H9 (cell line): Measurements from ENCODE around the gene MAPK14. TPM values are rescaled to one million over a fixed set of nuclear protein-coding genes. Genes with fewer than 3 reads are reported as not detected.

Source experiments
- DNase-seq: peaks from one replicate; pipeline ENCODE4 v3.0.0-alpha.2; 2017
- H2AFZ ChIP-seq: one replicate; pipeline ENCODE4 v1.6.1; 2013; ENCODE audit warnings: mild to moderate bottlenecking, low read length, control low read depth, moderate library complexity
- H2AK5ac ChIP-seq: 2 replicates; pipeline ENCODE4 v1.6.1; 2013; ENCODE audit warnings: low read length, control low read depth, mixed read lengths; ENCODE audit not compliant: insufficient read length
- H2BK120ac ChIP-seq: one replicate; pipeline ENCODE4 v1.6.1; 2013; ENCODE audit warnings: low read depth, mild to moderate bottlenecking, low read length, control low read depth, inconsistent platforms; ENCODE audit not compliant: poor library complexity, severe bottlenecking
- H2BK12ac ChIP-seq: 2 replicates; pipeline ENCODE4 v1.6.1; 2013; ENCODE audit warnings: low read length, control low read depth, mixed read lengths, low read depth; ENCODE audit not compliant: insufficient read length
- H2BK15ac ChIP-seq: 2 replicates; pipeline ENCODE4 v1.6.1; 2013; ENCODE audit warnings: low read depth, low read length, control low read depth
- H2BK20ac ChIP-seq: one replicate; pipeline ENCODE4 v1.6.1; 2013; ENCODE audit warnings: low read depth, mild to moderate bottlenecking, low read length, control low read depth, inconsistent platforms; ENCODE audit not compliant: poor library complexity, severe bottlenecking
- H2BK5ac ChIP-seq: 2 replicates; pipeline ENCODE4 v1.6.1; 2013; ENCODE audit warnings: low read length, control low read depth, mixed read lengths; ENCODE audit not compliant: insufficient read length
- H3K14ac ChIP-seq: 2 replicates; pipeline ENCODE4 v1.6.1; 2013; ENCODE audit warnings: low read length, control low read depth; ENCODE audit not compliant: insufficient read depth
- H3K18ac ChIP-seq: 2 replicates; pipeline ENCODE4 v1.6.1; 2013; ENCODE audit warnings: low read depth, mild to moderate bottlenecking, mixed read lengths, low read length, control low read depth; ENCODE audit not compliant: insufficient read length
- H3K23ac ChIP-seq: 2 replicates; pipeline ENCODE4 v1.6.1; 2013; ENCODE audit warnings: low read length, control low read depth, mixed read lengths, low read depth; ENCODE audit not compliant: insufficient read length
- H3K23me2 ChIP-seq: 2 replicates; pipeline ENCODE4 v1.6.1; 2013; ENCODE audit warnings: low read depth, mild to moderate bottlenecking, mixed read lengths, low read length, control low read depth; ENCODE audit not compliant: insufficient read length, poor library complexity, severe bottlenecking
- H3K27ac ChIP-seq: 2 replicates; pipeline ENCODE4 v1.5.1; 2013; ENCODE audit warnings: low read length, control low read depth, mixed read lengths, low read depth; ENCODE audit not compliant: insufficient read length
- H3K27me3 ChIP-seq: 2 replicates; pipeline ENCODE4 v1.6.1; 2013; ENCODE audit warnings: low read length, control low read depth, inconsistent platforms; ENCODE audit not compliant: insufficient read depth
- H3K4ac ChIP-seq: 2 replicates; pipeline ENCODE4 v1.6.1; 2013; ENCODE audit warnings: low read depth, mild to moderate bottlenecking, control low read depth, inconsistent platforms, low read length, moderate library complexity
- H3K4me1 ChIP-seq: 2 replicates; pipeline ENCODE4 v1.6.1; 2013; ENCODE audit warnings: low read length, control low read depth, inconsistent platforms; ENCODE audit not compliant: insufficient read depth
- H3K4me2 ChIP-seq: 2 replicates; pipeline ENCODE4 v1.6.1; 2013; ENCODE audit warnings: low read length, control low read depth, mixed read lengths; ENCODE audit not compliant: insufficient read length, insufficient read depth
- H3K56ac ChIP-seq: 2 replicates; pipeline ENCODE4 v1.6.1; 2013; ENCODE audit warnings: low read depth, mild to moderate bottlenecking, mixed read lengths, low read length, control low read depth; ENCODE audit not compliant: insufficient read length
- H3K79me1 ChIP-seq: 2 replicates; pipeline ENCODE4 v1.6.1; 2013; ENCODE audit warnings: low read depth, mild to moderate bottlenecking, moderate library complexity, low read length, control low read depth, inconsistent platforms; ENCODE audit not compliant: insufficient read depth, poor library complexity, severe bottlenecking
- H3K79me2 ChIP-seq: 2 replicates; pipeline ENCODE4 v1.6.1; 2013; ENCODE audit warnings: low read length, control low read depth, inconsistent platforms; ENCODE audit not compliant: insufficient read depth
- H3K9ac ChIP-seq: 2 replicates; pipeline ENCODE4 v1.6.1; 2013; ENCODE audit warnings: low read length, control low read depth, mixed read lengths; ENCODE audit not compliant: insufficient read length; ENCODE audit errors: extremely low read depth
- H3K9me3 ChIP-seq: one replicate; pipeline ENCODE4 v1.6.1; 2013; ENCODE audit warnings: low read depth, low read length, inconsistent platforms; ENCODE audit not compliant: control insufficient read depth
- H3T11ph ChIP-seq: one replicate; pipeline ENCODE4 v1.6.1; 2013; ENCODE audit warnings: mild to moderate bottlenecking, low read length, control low read depth, inconsistent platforms
- H4K20me1 ChIP-seq: one replicate; pipeline ENCODE4 v1.6.1; 2013; ENCODE audit not compliant: control insufficient read depth, insufficient read length, insufficient read depth
- H4K5ac ChIP-seq: 2 replicates; pipeline ENCODE4 v1.6.1; 2013; ENCODE audit warnings: low read depth, mild to moderate bottlenecking, mixed read lengths, low read length, control low read depth; ENCODE audit not compliant: insufficient read length
- H4K8ac ChIP-seq: replicated peaks from 2 replicates; pipeline ENCODE4 v1.6.1; 2013; ENCODE audit warnings: low read length, control low read depth, mixed read lengths, low read depth; ENCODE audit not compliant: insufficient read length
- H4K91ac ChIP-seq: 2 replicates; pipeline ENCODE4 v1.6.1; 2013; ENCODE audit warnings: low read depth, mild to moderate bottlenecking, moderate library complexity, mixed read lengths, low read length, control low read depth; ENCODE audit not compliant: insufficient read length
- H3K27ac Mint-ChIP-seq, 3 experiments: 2 replicates in 2 of 3; 3 replicates in 1 of 3; pipeline ENCODE4 v1.8.0; 2020 to 2021; ENCODE audit warnings: mixed read lengths in 3 of 3, mild to moderate bottlenecking in 1 of 3, moderate library complexity in 1 of 3
- H3K27me3 Mint-ChIP-seq: 2 replicates; pipeline ENCODE4 v1.8.0; 2021; ENCODE audit warnings: low read depth, mild to moderate bottlenecking, moderate library complexity, mixed read lengths
- H3K36me3 Mint-ChIP-seq, 3 experiments: 2 replicates in 2 of 3; 3 replicates in 1 of 3; pipeline ENCODE4 v1.8.0; 2020 to 2021; ENCODE audit warnings: low read depth in 3 of 3, mixed read lengths in 3 of 3; ENCODE audit not compliant: insufficient read depth in 1 of 3
- H3K4me1 Mint-ChIP-seq, 2 experiments: 2 replicates each; pipeline ENCODE4 v1.8.0; 2020; ENCODE audit warnings: mixed read lengths in 2 of 2
- H3K4me3 Mint-ChIP-seq, 2 experiments: 2 replicates in 1 of 2; 3 replicates in 1 of 2; pipeline ENCODE4 v1.8.0; 2020 to 2021; ENCODE audit warnings: mild to moderate bottlenecking in 2 of 2, mixed read lengths in 2 of 2, moderate library complexity in 1 of 2
- H3K9me3 Mint-ChIP-seq, 2 experiments: 2 replicates in 1 of 2; 3 replicates in 1 of 2; pipeline ENCODE4 v1.8.0; 2020; ENCODE audit warnings: mild to moderate bottlenecking in 2 of 2, mixed read lengths in 2 of 2, moderate library complexity in 1 of 2
- CTCF ChIP-seq: fragments of 200-600 bp; sonication (generic); conservative IDR thresholded peaks from 3 replicates; pipeline ENCODE4 v1.8.0; 2021; ENCODE audit warnings: antibody characterized with exemption, mild to moderate bottlenecking
- WGBS: extraction: QIAGEN DNeasy Blood & Tissue Kit; methylation state at CpG from one replicate; pipeline ENCODE4 v1.1.7; 2013; ENCODE audit warnings: missing lambda C conversion rate, low lambda C conversion rate, mixed read lengths; ENCODE audit not compliant: insufficient read length; ENCODE audit errors: extremely low coverage; 5-methylcytosine and 5-hydroxymethylcytosine counted together
- total RNA-seq: library from RNA; stranded (reverse); gene quantifications from 2 replicates; pipeline ENCODE4 v1.2.1, GENCODE V29; 2021

MAPK14 gene
- total RNA-seq, 1 experiment from 2014 or later = 40.5 TPM

DNA sequence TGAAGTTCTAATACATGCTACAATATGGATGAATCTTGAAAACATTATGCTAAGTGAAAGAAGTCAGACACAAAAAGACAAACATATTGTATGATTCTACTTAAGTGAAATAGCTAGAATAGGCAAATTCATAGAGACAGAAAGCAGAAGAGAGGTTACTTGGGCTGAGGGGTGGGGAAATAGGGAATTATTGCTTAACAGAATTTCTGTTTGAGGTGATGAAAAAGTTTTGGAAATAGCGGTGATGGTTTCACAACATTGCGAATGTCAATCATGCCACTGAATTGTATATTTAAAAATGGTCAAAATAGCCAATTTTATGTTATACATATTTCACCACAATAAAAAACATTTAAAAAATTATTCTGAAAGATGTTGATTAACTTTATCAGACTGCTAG lies 9.3 kb upstream of the MAPK14 start:
- Mint-ChIP-seq H3K4me3 (no peak overlapping the region), H3K9me3 (no peaks in the 10 kb centered on the region), H3K4me1 (peaks cover 7% of the 10 kb centered on the region in 2 experiments), H3K27me3 (no peaks in the 10 kb centered on the region), H3K36me3 (no peaks in the 10 kb centered on the region), H3K27ac (no peak overlapping the region)
- no peak for DNase-seq
- no peaks in the 10 kb centered on the region for H3K79me2 ChIP-seq
- no peaks in the 10 kb centered on the region for H3K27me3 ChIP-seq
- no peak overlapping the region for H4K8ac ChIP-seq
- H3K23me2 ChIP-seq = no peaks in the 10 kb centered on the region
- H3K4me1 ChIP-seq = no peaks in the 10 kb centered on the region; the same call in 1 of the 2 replicates
- H4K91ac ChIP-seq = no peak overlapping the region
- H3K9me3 ChIP-seq = no peaks in the 10 kb centered on the region
- no peak overlapping the region for H3K4ac ChIP-seq
- no peak overlapping the region for H2BK120ac ChIP-seq
- H3K79me1 ChIP-seq = no peaks in the 10 kb centered on the region
- H2AK5ac ChIP-seq = no peak overlapping the region
- no CpG with 5 or more reads among the region's 2 CpGs for WGBS
- no peak overlapping the region for H3K9ac ChIP-seq
- H3K14ac ChIP-seq = no peak overlapping the region
- H2BK20ac ChIP-seq = no peak overlapping the region
- no peak overlapping the region for H3T11ph ChIP-seq
- no peak overlapping the region for H3K4me2 ChIP-seq
- H2AFZ ChIP-seq = no peak overlapping the region
- H2BK12ac ChIP-seq = no peak overlapping the region
- H4K5ac ChIP-seq = no peak overlapping the region
- no peak overlapping the region for H3K23ac ChIP-seq
- no peak overlapping the region for H3K27ac ChIP-seq
- H3K18ac ChIP-seq = no peak overlapping the region
- no peaks in the 10 kb centered on the region for H4K20me1 ChIP-seq
- TF ChIP-seq CTCF = no peak
- H2BK15ac ChIP-seq = no peak overlapping the region
- no peak overlapping the region for H3K56ac ChIP-seq
- no peak overlapping the region for H2BK5ac ChIP-seq
